Liver (tissue), 3 donors: ENCODE data around the gene INPP5F.

Experiments
- EGR1 ChIP-seq, 2 donors: IDR thresholded peaks; 2 replicates each; pipeline ENCODE4 v1.6.1; 2016 to 2018; ENCODE audit warnings: antibody characterized with exemption in 2 of 2, low read depth in 2 of 2
- RAD21 ChIP-seq, 2 donors: IDR thresholded peaks; 2 replicates each; pipeline ENCODE4 v1.6.1; 2016; ENCODE audit warnings: antibody characterized with exemption in 2 of 2, mild to moderate bottlenecking in 2 of 2
- REST ChIP-seq: IDR thresholded peaks from 2 replicates; pipeline ENCODE4 v1.6.1; 2016; ENCODE audit warnings: antibody characterized with exemption, mild to moderate bottlenecking
- SP1 ChIP-seq: IDR thresholded peaks from 2 replicates; pipeline ENCODE4 v1.6.1; 2018; ENCODE audit warnings: antibody characterized with exemption, mild to moderate bottlenecking
- ZBTB33 ChIP-seq: IDR thresholded peaks from 2 replicates; pipeline ENCODE4 v1.6.1; 2016; ENCODE audit warnings: antibody characterized with exemption
- TF ChIP-seq, protein P1 (sequence below): fragments of 150-350 bp; IDR thresholded peaks from 2 replicates; pipeline ENCODE4 v1.5.1; 2017; ENCODE audit warnings: improper control_type of control experiment, low read depth, low read length; ENCODE audit not compliant: missing input control
- TF ChIP-seq, protein P2 (sequence below): IDR thresholded peaks from 2 replicates; pipeline ENCODE4 v1.6.1; 2016; ENCODE audit warnings: antibody characterized with exemption
- donor health status: healthy.
- donor health status: healthy.

DNA sequence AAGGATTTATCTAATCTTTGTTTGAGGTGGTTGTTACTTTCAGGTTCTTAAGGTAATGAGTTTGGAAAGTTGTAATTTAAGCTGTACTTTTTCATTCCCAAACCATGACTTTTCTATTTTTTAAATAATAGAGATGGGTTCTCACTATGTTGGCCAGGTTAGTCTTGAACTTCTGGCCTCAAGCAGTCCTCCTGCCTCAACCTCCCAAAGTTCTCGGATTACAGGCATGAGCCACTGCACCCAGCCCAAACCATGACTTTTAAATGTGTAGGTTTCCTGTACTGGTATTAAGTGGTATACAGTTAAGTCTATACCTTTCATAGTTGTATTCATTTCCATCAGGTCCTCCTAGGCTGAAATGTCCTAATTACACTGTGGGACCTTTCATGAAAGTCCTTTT lies 10.4 kb downstream of the INPP5F start:
- TF ChIP-seq, protein P1, sequence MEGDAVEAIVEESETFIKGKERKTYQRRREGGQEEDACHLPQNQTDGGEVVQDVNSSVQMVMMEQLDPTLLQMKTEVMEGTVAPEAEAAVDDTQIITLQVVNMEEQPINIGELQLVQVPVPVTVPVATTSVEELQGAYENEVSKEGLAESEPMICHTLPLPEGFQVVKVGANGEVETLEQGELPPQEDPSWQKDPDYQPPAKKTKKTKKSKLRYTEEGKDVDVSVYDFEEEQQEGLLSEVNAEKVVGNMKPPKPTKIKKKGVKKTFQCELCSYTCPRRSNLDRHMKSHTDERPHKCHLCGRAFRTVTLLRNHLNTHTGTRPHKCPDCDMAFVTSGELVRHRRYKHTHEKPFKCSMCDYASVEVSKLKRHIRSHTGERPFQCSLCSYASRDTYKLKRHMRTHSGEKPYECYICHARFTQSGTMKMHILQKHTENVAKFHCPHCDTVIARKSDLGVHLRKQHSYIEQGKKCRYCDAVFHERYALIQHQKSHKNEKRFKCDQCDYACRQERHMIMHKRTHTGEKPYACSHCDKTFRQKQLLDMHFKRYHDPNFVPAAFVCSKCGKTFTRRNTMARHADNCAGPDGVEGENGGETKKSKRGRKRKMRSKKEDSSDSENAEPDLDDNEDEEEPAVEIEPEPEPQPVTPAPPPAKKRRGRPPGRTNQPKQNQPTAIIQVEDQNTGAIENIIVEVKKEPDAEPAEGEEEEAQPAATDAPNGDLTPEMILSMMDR, result no peak
- TF ChIP-seq, protein P2, sequence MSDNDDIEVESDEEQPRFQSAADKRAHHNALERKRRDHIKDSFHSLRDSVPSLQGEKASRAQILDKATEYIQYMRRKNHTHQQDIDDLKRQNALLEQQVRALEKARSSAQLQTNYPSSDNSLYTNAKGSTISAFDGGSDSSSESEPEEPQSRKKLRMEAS, result no peak
- TF ChIP-seq REST (no peak), EGR1 (IDR thresholded peaks at IDR 0.05; ENCODE audit: low read depth in 2 of 2) (no peak), SP1 (no peak), RAD21 (IDR thresholded peaks at IDR 0.05) (no peak), ZBTB33 (no peak)
